ENCODE data around the gene NUTM2F.
"Not testable (repeated sequence)": the region's sequence is repeated elsewhere in the genome, so short reads cannot be mapped to it uniquely, and the experiment has no call there.

Gene NUTM2F

DNA sequence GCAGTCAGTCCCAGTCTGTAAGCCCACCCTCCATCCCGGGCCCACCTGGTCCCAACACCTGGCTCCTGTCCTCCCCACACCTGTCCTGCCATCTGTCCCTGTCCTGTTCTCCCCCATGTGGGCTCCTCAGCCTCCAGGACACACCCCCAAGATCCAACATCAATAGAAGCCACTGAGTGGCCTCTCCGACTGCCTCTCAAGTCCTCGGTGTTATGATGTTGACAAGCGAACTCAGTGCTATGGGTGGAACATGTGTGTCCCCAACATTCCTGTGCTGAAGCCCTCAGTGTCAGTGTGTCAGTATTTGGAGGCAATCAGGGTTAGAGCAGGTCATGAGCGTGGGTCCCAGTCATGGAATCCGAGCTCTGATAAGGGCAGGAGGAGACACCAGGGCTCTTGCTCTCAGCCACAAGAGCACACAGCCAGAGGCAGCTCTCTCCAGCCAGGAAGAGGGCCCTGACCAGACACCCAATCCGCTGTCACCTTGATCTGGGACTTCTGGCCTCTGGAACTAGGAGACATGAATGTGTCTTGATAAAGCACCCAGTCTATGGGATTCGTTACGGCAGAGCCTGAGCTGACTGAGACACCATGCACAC, 6.0 kb downstream of the NUTM2F start:
- DNase-seq (ENCODE audit: low spot score); in situ Hi-C loops (cut with MboI; ENCODE audit: low pct_unique_long_range_greater_than_20kb, low sequenced_read_pairs, unreplicated experiment): not testable (repeated sequence)

DNA sequence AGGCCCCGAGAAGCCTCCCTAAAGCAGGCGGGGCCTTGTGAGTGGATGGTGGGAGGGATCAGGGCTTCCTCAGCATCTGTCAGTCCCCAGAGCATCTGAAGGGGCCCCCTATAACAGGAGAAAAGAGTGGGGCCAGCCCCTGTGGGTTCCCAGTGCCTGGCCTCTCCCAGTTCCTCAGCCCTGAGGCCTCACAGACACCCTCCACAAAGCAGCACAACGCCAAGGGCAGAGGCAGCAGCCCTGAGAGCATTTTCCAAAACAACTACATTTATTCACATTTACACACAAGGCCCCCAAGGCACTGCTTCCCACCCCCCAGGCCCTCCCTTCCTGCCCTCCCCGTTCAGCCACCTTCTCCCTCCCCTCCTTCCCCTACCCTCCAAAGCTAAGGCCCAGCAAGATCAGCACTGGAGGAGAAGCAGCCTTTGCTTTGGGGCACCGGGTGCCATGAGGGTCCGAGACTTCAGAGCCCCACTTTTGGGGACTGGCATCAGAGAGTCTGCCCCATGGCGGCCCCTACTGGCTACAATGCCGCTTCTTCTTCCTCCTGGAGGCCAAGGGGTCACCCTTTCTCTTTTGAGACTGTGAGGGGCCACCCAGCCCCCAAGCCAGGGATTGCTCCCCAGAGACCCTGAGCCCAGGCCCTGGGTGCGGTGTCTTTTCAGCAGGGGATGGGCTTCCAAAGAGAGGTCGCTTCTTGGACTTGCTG, 10.3 kb downstream of the NUTM2F start:
- in situ Hi-C loops (cut with MboI; ENCODE audit: low pct_unique_long_range_greater_than_20kb, low sequenced_read_pairs, unreplicated experiment), result not testable (repeated sequence)

DNA sequence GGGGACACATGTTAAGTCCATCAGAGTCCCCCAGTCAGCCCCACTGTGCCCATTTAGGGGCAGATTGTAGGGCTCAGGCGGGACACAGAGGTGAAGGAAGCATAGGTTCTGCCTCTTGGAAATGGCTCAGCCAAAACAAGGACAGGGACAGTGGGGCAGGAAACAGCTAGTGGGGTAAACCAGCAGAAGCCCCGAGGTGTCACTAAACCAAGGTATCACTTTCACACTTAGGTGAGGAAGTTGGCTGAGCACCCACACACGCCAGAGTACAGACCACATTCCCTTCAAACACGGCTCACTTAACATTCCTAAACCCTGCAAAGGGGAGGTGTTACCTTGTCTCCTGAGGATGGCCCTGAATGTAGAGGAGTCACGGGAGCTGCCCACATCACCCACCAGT, 12.2 kb downstream of the NUTM2F start:
- DNase-seq (ENCODE audit: low spot score); in situ Hi-C loops (cut with MboI; ENCODE audit: low pct_unique_long_range_greater_than_20kb, low sequenced_read_pairs, unreplicated experiment): not testable (repeated sequence)

More for the DNA sequence above, 10.3 kb downstream of the NUTM2F start:
- DNase-seq (ENCODE audit: low spot score), result not testable (repeated sequence)

DNA sequence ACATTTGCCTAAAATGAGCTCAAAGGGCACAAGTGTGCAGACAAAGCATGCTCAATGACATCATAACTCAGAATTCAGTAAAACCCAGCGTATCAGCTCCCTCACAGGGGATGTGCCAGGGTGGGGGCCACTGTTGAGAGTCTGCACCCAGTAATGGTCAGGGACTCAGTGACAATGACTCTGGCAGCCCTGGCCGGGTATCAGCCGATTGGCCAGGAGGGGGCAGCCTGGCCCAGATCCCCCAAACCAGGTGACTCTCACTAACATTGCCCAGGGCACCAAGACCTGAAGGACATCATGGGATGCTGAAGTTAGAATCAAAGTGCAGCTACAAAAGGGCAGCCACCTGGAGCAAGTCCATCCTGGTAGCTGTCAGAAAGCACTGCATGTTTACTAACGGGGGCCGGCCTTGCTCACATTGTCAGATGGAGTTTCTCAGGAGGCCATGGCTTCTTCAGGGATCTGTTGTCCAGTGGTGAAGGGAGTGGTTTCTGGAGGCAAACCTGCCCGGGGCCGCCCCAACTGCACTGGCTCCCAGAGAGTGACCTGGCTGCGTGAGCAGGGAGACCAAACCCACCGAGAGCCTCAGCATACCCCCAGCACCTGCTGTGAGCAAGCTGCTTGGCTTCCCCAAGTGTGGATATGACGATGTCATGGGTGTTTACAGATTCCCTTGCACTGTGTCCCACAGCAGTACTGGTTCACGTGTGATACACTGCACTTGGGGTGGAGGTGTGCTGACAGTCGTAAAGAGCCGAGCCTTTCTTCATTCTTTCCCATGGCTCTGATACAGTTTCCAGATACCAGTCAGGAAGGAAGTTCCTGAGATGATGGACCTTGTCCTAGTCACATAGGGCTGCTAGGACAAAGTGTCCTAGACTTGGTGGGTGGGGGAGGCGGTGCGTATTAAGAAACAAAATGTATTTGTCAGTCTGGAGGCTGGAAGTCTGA, 13.1 kb downstream of the NUTM2F start:
- DNase-seq (ENCODE audit: low spot score), result not testable (repeated sequence)

DNA sequence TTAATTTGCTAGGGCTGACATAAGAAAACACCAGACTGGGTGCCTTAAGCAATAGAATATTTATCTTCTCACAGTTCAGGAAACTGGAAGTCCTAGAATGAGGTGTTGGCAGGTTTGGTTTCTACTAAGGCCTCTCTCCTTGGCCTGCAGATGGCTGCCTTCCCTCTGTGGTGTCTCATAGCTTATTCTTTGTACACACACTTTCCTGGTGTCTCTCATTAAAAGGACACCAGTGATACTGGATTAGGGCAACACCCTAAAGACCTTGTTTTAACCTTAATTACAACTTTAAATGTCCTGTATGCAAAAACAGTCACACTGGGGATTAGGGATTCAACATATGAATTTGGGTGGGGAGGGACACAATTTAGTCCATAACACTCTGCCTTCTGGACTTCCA, 25.1 kb downstream of the NUTM2F start:
- DNase-seq (ENCODE audit: low spot score), result no peak
- in situ Hi-C loops (cut with MboI; ENCODE audit: low pct_unique_long_range_greater_than_20kb, low sequenced_read_pairs, unreplicated experiment), result no loop called here
- TF ChIP-seq, protein P1, sequence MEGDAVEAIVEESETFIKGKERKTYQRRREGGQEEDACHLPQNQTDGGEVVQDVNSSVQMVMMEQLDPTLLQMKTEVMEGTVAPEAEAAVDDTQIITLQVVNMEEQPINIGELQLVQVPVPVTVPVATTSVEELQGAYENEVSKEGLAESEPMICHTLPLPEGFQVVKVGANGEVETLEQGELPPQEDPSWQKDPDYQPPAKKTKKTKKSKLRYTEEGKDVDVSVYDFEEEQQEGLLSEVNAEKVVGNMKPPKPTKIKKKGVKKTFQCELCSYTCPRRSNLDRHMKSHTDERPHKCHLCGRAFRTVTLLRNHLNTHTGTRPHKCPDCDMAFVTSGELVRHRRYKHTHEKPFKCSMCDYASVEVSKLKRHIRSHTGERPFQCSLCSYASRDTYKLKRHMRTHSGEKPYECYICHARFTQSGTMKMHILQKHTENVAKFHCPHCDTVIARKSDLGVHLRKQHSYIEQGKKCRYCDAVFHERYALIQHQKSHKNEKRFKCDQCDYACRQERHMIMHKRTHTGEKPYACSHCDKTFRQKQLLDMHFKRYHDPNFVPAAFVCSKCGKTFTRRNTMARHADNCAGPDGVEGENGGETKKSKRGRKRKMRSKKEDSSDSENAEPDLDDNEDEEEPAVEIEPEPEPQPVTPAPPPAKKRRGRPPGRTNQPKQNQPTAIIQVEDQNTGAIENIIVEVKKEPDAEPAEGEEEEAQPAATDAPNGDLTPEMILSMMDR (IDR thresholded peaks at IDR 0.05; ENCODE audit: extremely low read depth, insufficient read depth, missing control alignments), result no peak

More for the DNA sequence above, 13.1 kb downstream of the NUTM2F start:
- in situ Hi-C loops (cut with MboI; ENCODE audit: low pct_unique_long_range_greater_than_20kb, low sequenced_read_pairs, unreplicated experiment), result not testable (repeated sequence)

DNA sequence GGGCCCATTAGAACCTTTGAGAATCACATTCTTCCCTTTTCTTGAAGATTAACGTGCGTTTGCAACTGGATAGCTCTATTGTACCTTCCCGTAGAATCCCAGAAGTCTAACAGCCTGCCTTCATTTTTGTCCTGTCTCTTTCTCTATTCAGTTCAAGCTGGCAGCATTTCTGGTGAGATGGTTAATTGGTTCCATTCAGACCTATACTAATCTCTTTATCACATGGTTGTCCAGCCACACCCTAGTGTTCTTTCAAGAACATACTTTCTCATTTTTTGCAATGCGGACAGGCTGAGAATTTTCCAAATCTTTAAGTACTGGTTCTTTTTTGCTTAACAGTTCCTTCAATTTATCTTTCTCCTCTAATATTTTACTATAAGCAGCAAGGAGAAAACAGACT, 26.0 kb downstream of the NUTM2F start:
- DNase-seq (ENCODE audit: low spot score), result no peak
- in situ Hi-C loops (cut with MboI; ENCODE audit: low pct_unique_long_range_greater_than_20kb, low sequenced_read_pairs, unreplicated experiment), result no loop called here
- TF ChIP-seq, protein P1 (IDR thresholded peaks at IDR 0.05; ENCODE audit: extremely low read depth, insufficient read depth, missing control alignments), result no peak

DNA sequence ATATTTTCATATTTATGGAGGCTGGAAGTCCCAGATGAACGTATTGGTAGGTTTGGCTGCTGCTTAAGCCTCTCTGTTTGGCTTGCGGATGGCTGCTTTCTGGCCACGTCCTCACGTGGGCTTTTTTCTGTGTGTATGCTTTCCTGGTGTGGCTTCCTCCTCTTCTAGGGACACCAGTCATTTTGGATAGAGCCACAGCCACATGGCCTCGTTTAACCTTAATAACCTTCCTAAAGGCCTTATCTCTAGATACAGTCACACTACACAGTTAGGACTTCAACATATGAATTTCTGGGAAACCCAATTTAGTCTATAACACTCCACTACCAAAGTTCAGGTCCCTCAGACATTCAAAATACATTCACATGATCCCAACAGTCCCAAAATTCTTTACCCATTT, 26.9 kb downstream of the NUTM2F start:
- in situ Hi-C loops (cut with MboI; ENCODE audit: low pct_unique_long_range_greater_than_20kb, low sequenced_read_pairs, unreplicated experiment), result no loop called here

DNA sequence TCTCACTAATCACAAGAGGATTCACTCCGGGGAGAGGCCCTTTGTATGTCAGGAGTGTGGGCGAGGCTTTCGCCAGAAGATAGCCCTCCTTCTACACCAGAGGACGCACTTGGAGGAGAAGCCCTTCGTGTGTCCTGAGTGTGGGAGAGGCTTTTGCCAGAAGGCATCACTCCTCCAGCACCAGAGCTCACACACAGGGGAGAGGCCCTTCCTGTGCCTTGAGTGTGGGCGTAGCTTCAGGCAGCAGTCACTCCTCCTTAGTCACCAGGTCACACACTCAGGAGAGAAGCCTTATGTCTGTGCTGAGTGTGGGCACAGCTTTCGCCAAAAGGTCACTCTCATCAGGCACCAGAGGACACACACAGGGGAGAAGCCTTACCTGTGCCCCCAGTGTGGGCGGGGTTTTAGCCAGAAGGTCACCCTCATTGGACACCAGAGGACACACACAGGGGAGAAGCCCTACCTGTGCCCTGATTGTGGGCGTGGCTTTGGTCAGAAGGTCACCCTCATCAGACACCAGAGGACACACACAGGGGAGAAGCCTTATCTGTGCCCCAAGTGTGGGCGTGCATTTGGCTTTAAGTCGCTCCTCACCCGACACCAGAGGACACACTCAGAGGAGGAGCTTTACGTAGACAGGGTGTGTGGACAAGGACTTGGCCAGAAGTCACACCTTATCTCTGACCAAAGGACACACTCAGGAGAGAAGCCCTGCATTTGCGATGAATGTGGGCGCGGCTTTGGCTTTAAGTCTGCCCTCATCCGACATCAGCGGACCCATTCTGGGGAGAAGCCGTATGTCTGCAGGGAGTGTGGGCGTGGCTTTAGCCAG, 27.8 kb downstream of the NUTM2F start:
- TF ChIP-seq, protein P1 (IDR thresholded peaks at IDR 0.05; ENCODE audit: extremely low read depth, insufficient read depth, missing control alignments), result no peak
- in situ Hi-C loops (cut with MboI; ENCODE audit: low pct_unique_long_range_greater_than_20kb, low sequenced_read_pairs, unreplicated experiment), result no loop called here
- DNase-seq (ENCODE audit: low spot score), result no peak

More for the DNA sequence above, 26.9 kb downstream of the NUTM2F start:
- TF ChIP-seq, protein P1 (IDR thresholded peaks at IDR 0.05; ENCODE audit: extremely low read depth, insufficient read depth, missing control alignments), result no peak
- DNase-seq (ENCODE audit: low spot score), result no peak

Measured in GM13977 (cell line).